ENCODE results near the gene KRT2.
A peak's percentile ranks its signal among the peaks of the same experiment; 100 is the strongest.

KRT2 gene

DNA sequence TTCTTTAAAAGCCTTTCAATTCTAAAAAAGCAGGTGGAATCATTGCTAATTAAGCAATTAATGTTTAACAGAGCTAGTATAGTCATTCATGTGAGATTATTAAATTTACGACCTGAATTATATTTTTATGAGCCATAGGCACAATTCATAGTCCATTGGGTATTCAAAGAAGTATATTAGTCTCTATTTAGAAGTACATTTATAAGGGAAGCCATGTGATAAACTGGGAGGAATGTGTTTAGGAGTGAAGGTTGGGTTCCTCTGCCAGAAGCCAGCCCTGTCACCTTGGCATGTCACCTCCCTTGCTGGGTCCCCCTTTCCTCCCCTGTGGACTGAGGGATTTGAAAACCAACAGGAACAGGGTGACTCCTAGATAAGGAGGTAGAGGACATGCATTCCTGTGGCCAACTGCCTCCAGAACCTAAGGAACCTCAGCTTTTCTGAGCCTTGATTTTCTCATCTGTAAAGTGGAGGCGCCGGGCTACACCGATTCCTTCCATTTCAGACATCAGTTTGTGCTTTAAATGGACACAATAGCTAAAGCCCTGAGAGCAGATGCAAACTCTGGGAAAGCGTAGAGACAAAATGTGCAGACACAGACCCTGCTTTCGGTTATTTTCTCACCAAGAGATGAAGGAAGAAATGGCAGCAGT, 5.4 kb upstream of the KRT2 start:
- Mint-ChIP-seq H3K36me3 (ENCODE audit: insufficient read depth) (no peaks in the 10 kb centered on the region), H3K9me3 (no peaks in the 10 kb centered on the region), H3K4me1 (ENCODE audit: low read depth in 2 of 2) (peaks cover 5 to 13% of the 10 kb centered on the region in 2 donors), H3K27me3 (peaks cover 5 to 64% of the 10 kb centered on the region in 2 donors), H3K4me3 (no peak overlapping the region), H3K27ac (peak overlapping the region in 1 of 2 donors; percentile 35)
- ATAC-seq (replicated peaks) = no peak
- DNase-seq = no peak

- Mint-ChIP-seq H3K4me3 (no peak overlapping the region), H3K4me1 (ENCODE audit: low read depth in 2 of 2) (peaks cover 0 to 9% of the 10 kb centered on the region in 2 donors), H3K27ac (no peak overlapping the region), H3K9me3 (no peaks in the 10 kb centered on the region), H3K27me3 (peaks cover 5 to 69% of the 10 kb centered on the region in 2 donors), H3K36me3 (ENCODE audit: insufficient read depth) (no peaks in the 10 kb centered on the region)
- ATAC-seq (replicated peaks) (no peak), DNase-seq (no peak)
Measured at GRCh38 chr12:52656616-52657015, 4.6 kb upstream of the KRT2 start.

DNA sequence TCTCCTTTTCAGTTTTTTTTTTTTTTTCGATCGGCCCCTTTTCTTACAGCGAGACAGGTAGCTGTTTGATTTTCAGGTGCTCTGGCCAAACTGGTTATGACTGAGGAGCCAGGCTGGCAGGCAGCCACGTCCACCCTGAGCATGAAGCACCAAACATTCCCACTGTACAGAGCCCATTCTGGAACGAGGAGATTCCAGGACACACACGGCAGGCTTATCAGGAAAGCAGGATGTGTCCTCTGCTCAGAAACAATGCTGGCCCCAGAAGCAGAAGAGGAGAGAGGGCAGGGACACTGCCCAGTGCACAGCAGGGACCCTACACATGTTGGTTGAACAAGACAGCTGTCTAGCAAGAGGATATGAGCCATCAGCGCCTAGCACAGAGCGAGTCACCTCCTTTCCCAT, 3.7 kb upstream of the KRT2 start:
- ATAC-seq (replicated peaks) = no peak
- H3K4me1 Mint-ChIP-seq (ENCODE audit: low read depth in 2 of 2) = peaks cover 0 to 9% of the 10 kb centered on the region in 2 donors
- no peaks in the 10 kb centered on the region for H3K9me3 Mint-ChIP-seq
- no peak overlapping the region for H3K27ac Mint-ChIP-seq
- peaks cover 5 to 71% of the 10 kb centered on the region in 2 donors for H3K27me3 Mint-ChIP-seq
- no peak for DNase-seq
- no peaks in the 10 kb centered on the region for H3K36me3 Mint-ChIP-seq (ENCODE audit: insufficient read depth)
- no peak overlapping the region for H3K4me3 Mint-ChIP-seq

DNA sequence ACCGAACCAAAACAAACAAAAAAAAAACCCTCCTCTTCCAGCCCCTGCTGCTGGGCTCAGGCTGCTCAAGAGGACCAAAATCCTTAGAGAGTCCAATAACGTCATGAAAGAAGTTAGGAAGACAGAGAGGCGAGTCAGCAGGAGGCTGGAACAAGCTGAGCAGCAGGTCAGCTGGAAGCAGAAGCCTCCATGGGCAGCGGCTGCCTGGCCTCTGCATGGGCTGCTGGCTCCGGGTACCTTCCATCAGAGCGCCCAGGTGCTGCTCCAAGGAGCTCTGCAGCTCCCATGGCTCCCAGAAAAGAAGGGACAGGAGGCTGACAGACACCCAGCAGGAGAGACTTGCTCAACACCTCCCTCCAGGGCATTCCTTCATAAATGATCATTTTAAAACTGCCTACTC, 3.2 kb upstream of the KRT2 start:
- Mint-ChIP-seq H3K27me3 (peaks cover 5 to 71% of the 10 kb centered on the region in 2 donors), H3K36me3 (ENCODE audit: insufficient read depth) (no peaks in the 10 kb centered on the region), H3K27ac (no peak overlapping the region), H3K4me1 (ENCODE audit: low read depth in 2 of 2) (peaks cover 0 to 10% of the 10 kb centered on the region in 2 donors), H3K4me3 (no peak overlapping the region), H3K9me3 (no peaks in the 10 kb centered on the region)
- DNase-seq (no peak), ATAC-seq (replicated peaks) (no peak)

DNA sequence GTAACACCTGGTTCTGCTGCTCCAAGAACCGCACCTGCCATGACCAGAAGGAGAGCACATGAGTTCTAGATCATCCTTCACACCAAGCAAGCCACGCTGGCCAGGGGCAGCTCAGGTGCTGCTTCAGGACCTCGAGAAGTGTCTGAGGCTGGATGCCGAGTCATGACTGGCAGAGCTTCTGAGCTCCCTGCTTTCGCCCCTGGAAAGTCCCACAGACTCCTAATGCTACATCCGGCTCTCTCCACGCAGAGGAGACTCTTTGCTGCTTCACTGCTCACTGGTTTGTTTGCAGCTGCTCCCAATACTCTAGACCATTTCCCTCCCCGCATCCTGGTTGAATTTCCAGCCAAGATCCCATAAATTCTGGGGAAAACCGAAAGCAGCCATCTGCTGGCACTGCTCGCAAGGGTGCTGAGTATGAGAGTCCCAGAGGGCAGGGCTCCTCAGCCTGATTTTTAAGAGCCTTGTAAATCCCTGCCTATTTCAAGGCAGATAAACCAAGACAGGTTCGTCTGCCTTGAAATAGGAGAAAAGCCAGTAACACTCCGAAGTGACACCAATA, 1.4 kb downstream of the KRT2 start:
- H3K4me1 Mint-ChIP-seq (ENCODE audit: low read depth in 2 of 2) = peaks cover 34 to 41% of the 10 kb centered on the region in 2 donors

GRCh38 chr12:52649066-52649465, 2.9 kb downstream of the KRT2 start:
- Mint-ChIP-seq H3K4me3 (no peak overlapping the region), H3K4me1 (ENCODE audit: low read depth in 2 of 2) (peaks cover 49 to 55% of the 10 kb centered on the region in 2 donors), H3K27me3 (peaks cover 5 to 15% of the 10 kb centered on the region in 2 donors), H3K9me3 (peaks cover 2 to 9% of the 10 kb centered on the region in 2 donors), H3K36me3 (ENCODE audit: insufficient read depth) (peaks cover 8% of the 10 kb centered on the region), H3K27ac (no peak overlapping the region)
- ATAC-seq (replicated peaks) (no peak), DNase-seq (no peak)

More for the DNA sequence above, 1.4 kb downstream of the KRT2 start:
- Mint-ChIP-seq H3K36me3 (ENCODE audit: insufficient read depth) (peaks cover 3% of the 10 kb centered on the region), H3K9me3 (no peaks in the 10 kb centered on the region), H3K4me3 (no peak overlapping the region), H3K27ac (no peak overlapping the region), H3K27me3 (peaks cover 5 to 28% of the 10 kb centered on the region in 2 donors)
- no peak for DNase-seq
- ATAC-seq (replicated peaks) = no peak

DNA sequence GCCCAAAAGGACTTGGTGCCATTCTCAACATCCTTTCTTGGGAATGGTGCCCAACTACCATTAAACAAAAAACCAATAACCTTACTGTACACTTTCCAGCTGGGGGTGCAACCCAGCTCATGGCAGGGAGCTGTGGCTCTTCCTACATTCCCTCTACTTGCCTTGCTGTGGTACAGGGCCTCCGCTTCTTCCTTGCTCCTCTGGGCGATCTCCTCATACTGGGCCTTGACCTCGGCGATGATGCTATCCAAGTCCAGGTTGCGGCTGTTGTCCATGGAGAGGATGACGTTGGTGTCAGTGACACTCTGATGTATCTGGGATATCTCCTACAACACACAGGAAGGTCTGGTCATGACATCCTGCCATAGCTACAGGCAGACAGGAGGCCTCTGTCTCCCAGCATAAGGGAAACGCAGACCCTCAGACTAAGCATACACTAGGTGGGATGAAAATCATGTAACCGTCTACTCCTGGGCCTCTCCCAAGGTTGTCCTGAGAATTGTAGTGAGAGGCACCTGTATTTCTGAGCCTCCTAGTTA, 3.9 kb downstream of the KRT2 start:
- no peak overlapping the region for H3K4me3 Mint-ChIP-seq
- ATAC-seq (replicated peaks) = no peak
- H3K4me1 Mint-ChIP-seq (ENCODE audit: low read depth in 2 of 2) = peaks cover 54 to 59% of the 10 kb centered on the region in 2 donors
- peaks cover 0 to 7% of the 10 kb centered on the region in 2 donors for H3K27me3 Mint-ChIP-seq
- peaks cover 2 to 9% of the 10 kb centered on the region in 2 donors for H3K9me3 Mint-ChIP-seq
- peak overlapping the region; percentile 97 to 99 for H3K27ac Mint-ChIP-seq
- H3K36me3 Mint-ChIP-seq (ENCODE audit: insufficient read depth) = peaks cover 11% of the 10 kb centered on the region
- DNase-seq = no peak

DNA sequence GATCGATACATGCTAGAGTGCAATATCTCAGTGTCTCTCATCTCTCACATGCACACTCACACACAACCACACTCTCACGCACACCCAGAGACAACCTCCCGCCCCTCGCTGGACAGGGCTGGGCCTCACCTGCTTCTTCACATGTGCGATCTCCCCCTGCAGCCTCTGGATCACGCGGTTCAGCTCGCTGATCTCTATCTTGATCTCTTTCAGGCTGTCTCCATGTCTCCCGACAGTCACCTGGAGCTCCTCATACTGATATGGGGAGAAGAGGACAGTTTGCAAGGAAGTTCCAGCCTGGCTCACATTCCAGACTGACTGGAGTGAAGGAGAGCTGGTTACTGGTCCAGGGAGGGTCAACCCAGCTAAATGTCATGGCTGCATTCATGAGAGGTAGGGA, 4.4 kb downstream of the KRT2 start:
- peak overlapping the region; percentile 97 to 99 for H3K27ac Mint-ChIP-seq
- H3K4me3 Mint-ChIP-seq = no peak overlapping the region
- peaks cover 56 to 61% of the 10 kb centered on the region in 2 donors for H3K4me1 Mint-ChIP-seq (ENCODE audit: low read depth in 2 of 2)
- H3K27me3 Mint-ChIP-seq = peaks cover 0 to 7% of the 10 kb centered on the region in 2 donors
- DNase-seq = no peak
- no peak for ATAC-seq (replicated peaks)
- H3K36me3 Mint-ChIP-seq (ENCODE audit: insufficient read depth) = peaks cover 11% of the 10 kb centered on the region
- peaks cover 2 to 9% of the 10 kb centered on the region in 2 donors for H3K9me3 Mint-ChIP-seq

DNA sequence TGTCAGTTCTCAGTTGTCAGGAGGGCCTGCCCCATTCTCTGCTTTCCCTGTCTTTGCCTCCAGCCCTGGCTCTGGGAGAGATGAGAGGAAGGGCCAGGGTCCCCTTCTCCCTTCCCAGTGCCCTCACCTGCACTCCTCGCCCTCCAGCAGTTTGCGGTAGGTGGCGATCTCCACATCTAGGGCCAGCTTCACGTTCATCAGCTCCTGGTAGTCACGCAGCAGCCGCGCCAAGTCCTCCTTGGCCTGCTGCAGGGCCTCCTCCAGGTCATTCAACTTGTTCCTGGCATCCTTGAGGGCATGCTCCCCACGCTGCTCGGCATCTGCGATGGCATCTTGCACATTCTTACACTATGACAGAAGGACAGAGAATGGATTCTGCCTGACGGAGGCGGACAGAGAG, 5.4 kb downstream of the KRT2 start:
- Mint-ChIP-seq H3K27me3 (peaks cover 0 to 2% of the 10 kb centered on the region in 2 donors), H3K9me3 (peaks cover 2 to 9% of the 10 kb centered on the region in 2 donors), H3K36me3 (ENCODE audit: insufficient read depth) (peaks cover 11% of the 10 kb centered on the region), H3K27ac (peak overlapping the region; percentile 97 to 99), H3K4me1 (ENCODE audit: low read depth in 2 of 2) (peaks cover 62 to 66% of the 10 kb centered on the region in 2 donors), H3K4me3 (peak overlapping the region; percentile 75 to 78)
- DNase-seq (no peak), ATAC-seq (replicated peaks) (no peak)

DNA sequence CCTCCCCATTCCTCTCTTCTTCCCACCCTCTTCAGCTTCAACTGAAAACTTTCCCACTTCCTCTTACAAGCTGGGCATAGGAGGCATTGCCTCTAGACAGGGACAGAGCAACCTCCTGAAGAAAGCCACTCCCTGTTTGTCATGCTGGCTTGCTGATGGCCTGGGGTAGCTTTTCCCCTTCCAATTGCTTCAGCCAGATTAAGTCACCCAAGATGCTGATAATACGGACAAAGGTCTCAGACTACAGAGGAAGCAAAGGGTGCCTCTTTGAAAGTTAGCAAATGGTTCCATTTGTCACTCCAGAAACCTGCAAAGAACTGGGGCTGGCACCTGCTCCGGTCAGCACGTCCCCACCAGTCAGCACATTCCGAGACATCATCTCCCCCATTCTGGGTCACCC, 6.0 kb downstream of the KRT2 start:
- ATAC-seq (replicated peaks) (no peak), DNase-seq (no peak)
- Mint-ChIP-seq H3K27me3 (no peaks in the 10 kb centered on the region), H3K4me1 (ENCODE audit: low read depth in 2 of 2) (peaks cover 63 to 72% of the 10 kb centered on the region in 2 donors), H3K27ac (peak overlapping the region; percentile 97 to 99), H3K36me3 (ENCODE audit: insufficient read depth) (peaks cover 11% of the 10 kb centered on the region), H3K9me3 (peaks cover 2 to 9% of the 10 kb centered on the region in 2 donors), H3K4me3 (peak overlapping the region; percentile 75 to 78)

- Mint-ChIP-seq H3K27ac (peak overlapping the region; percentile 97 to 99), H3K9me3 (peaks cover 2 to 9% of the 10 kb centered on the region in 2 donors), H3K36me3 (ENCODE audit: insufficient read depth) (peaks cover 11% of the 10 kb centered on the region), H3K27me3 (no peaks in the 10 kb centered on the region), H3K4me1 (ENCODE audit: low read depth in 2 of 2) (peaks cover 63 to 71% of the 10 kb centered on the region in 2 donors), H3K4me3 (peak overlapping the region; percentile 75 to 78)
- peak; percentile 96 for ATAC-seq (replicated peaks)
- peak; percentile 51 to 61 (median 53) for DNase-seq
Measured at GRCh38 chr12:52645120-52645761, 6.8 kb downstream of the KRT2 start.

DNA sequence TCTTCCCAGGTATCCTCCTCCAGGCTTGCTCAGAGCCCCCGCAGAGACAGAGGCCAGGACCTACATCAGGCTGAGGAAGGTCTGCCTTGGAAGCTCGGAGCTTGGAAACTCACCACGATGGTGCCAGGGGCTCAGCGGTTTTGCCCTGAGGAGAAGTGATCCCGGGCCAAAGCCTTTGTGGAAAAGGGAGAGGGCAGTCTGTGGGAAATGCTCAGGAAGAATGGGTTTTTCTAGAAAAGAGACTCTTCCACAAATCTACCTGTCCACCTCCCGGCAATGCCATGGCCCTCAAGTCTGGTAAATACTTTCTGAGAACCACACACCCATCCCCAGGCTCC, 8.0 kb downstream of the KRT2 start:
- DNase-seq (no peak), ATAC-seq (replicated peaks) (no peak)
- peaks cover 0 to 7% of the 10 kb centered on the region in 2 donors for H3K27me3 Mint-ChIP-seq
- H3K27ac Mint-ChIP-seq = peak overlapping the region; percentile 97 to 99
- H3K36me3 Mint-ChIP-seq (ENCODE audit: insufficient read depth) = peaks cover 11% of the 10 kb centered on the region
- H3K4me1 Mint-ChIP-seq (ENCODE audit: low read depth in 2 of 2) = peaks cover 59 to 61% of the 10 kb centered on the region in 2 donors
- peak overlapping the region in 1 of 2 donors; percentile 75 for H3K4me3 Mint-ChIP-seq
- H3K9me3 Mint-ChIP-seq = peaks cover 2 to 9% of the 10 kb centered on the region in 2 donors

DNA sequence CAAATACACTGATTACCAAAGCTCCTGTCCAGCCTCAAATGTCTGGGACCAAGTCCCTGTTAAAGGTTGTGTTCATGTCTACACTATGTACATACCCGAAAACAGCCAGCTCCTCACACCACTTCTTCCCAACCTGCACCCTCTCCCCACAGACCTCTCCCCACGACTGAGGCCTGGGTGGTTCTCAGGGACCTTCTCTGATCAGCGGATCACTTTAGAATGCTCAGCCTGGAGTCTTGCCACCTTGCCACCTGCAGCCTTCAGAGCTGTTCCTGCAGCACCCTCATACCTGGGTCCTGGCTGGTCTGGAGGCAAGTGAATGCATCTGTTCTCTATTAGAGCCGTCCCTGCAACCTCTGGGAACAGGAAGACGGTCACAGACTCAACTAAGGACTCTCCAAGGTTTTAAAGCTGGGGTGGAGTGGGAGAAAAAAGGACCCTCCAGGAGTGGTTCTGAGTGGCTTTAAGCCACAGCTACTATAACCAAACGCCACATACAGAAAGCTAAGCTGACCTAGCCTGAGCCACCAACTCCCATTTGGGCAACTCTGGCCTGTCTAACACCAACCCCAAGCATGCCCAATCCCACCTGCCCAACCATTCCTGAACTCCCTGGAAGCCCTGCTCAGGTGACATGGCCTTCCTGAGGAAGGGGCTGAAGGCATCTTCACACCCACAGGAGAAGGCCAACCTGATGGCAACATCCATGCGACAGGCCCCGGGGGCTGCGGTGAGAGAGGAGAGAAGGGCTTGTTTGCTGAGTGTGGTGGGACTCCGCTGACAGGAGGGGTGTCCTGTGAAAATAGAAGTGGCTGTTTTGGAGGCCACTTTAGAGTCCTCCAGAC, 8.6 kb downstream of the KRT2 start:
- Mint-ChIP-seq H3K9me3 (peaks cover 2 to 9% of the 10 kb centered on the region in 2 donors), H3K4me1 (ENCODE audit: low read depth in 2 of 2) (peaks cover 57 to 58% of the 10 kb centered on the region in 2 donors), H3K36me3 (ENCODE audit: insufficient read depth) (peaks cover 11% of the 10 kb centered on the region), H3K4me3 (no peak overlapping the region), H3K27me3 (peaks cover 2 to 7% of the 10 kb centered on the region in 2 donors), H3K27ac (peak overlapping the region; percentile 97 to 99)
- ATAC-seq (replicated peaks) (no peak), DNase-seq (no peak)

Measured in effector memory CD8-positive, alpha-beta T cell (primary cell).